Sciatic nerve (tissue), 2 donors: Measurements from ENCODE around the gene HTR5A. TPM values are rescaled to one million over a fixed set of nuclear protein-coding genes. Genes with fewer than 3 reads are reported as not detected.

Experiments used
- ATAC-seq: fragments of 200-7000 bp; cut with Tn5 transposase; one replicate; pipeline ENCODE4 v1.9.1; 2020; ENCODE audit warnings: mild to moderate bottlenecking, moderate library complexity
- DNase-seq: peaks from one replicate; pipeline ENCODE4 v3.0.0-alpha.2; 2020; ENCODE audit warnings: low spot score
- intact Hi-C: fragments of 100-400 bp; cut with DNase I; formaldehyde crosslinking; loops from one replicate; pipeline ENCODE4 v1.14.2; 2022
- total RNA-seq: library from RNA; stranded (reverse); fragmentation: NEBNext Ultra II Directional; extraction: Animal tissue kit (Norgen Biotek cat#: 25700); gene quantifications from one replicate; pipeline ENCODE4 v1.2.1, GENCODE V29; 2021
- donor health status: DM: no; HTN: no; CAD: no.
- donor health status: DM: no; HTN: no; CAD: no.

Gene HTR5A
- total RNA-seq, 1 donor from 2014 or later = not detected

DNA sequence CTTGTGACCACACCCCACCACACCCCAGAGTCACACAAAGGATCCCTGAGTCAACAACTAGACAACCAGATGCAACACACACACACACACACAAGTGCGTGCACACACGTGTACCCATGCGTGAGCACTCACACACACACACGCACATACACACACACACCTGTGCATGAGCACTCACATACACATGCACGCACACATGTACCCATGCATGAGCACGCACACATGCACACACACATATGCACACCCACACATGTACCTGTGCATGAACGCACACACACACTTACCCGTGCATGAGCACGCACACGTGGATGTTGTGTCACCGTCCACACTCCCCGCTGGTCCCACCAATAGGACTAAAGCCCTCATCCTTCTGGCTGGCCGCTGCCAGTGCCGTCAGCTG lies 60.4 kb downstream of the HTR5A start:
- intact Hi-C loops = no loop called here
- DNase-seq (no peak), ATAC-seq (no peak)

- ATAC-seq (no peak), DNase-seq (no peak)
- intact Hi-C loops = no loop called here
Observed at GRCh38 chr7:155131090-155131489, 61.0 kb downstream of the HTR5A start.

DNA sequence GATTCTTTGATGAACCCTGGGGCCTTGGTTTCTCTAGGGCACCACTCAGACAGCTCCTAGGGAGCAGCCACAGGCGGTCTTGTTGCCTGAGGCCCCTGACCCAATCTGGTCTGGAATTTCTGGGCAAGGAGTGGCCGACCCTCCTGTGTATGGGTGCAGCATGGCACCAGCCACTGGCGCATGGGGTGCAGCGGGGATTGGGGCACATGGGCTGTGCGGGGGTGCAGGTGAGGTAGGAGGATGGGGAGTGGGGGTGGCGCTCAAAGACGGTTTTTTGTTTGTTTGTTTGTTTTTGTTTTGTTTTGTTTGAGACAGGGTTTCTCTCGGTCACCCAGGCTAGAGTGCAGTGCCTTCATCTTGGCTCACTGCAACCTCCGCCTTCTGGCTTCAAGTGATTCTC lies 62.3 kb downstream of the HTR5A start:
- ATAC-seq (no peak), DNase-seq (no peak)
- intact Hi-C loops = no loop called here

DNA sequence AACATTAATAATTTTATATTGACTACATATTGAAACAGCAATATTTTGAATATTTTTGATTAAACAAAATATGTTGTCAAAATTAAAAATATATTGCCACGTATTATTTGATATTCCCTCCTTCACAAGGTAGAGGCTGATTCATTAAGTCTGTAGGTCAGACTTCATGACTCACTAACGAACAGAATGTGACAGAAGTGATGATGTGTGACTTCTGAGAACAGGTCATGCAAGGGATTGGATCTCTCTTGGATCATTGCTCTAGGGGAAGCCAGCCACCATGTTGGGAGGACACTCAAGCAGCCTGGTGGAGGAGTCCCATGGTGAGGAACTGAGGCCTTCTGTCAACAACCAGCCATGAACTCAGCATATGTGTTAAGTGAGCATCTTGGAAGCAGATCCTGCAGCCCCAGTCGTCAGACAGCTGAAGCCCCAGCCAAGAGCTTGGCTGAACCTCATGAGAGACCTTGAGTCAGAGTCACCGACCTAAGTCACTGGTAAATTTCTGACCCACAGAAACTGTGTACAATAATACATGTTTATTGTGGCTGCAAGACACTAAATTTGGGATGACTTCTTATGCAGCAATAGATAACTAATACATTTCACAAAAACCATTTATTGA lies 66.6 kb downstream of the HTR5A start:
- intact Hi-C loops = no loop called here
- DNase-seq (no peak), ATAC-seq (no peak)

Other genes starting within 250 kb of the HTR5A start
- 14.0 TPM for gene PAXIP1, start 67.2 kb upstream of the HTR5A start, total RNA-seq
- 116 TPM for gene INSIG1, start 227.6 kb downstream of the HTR5A start, total RNA-seq